ENCODE measurements around the gene EFCAB10. TPM values are rescaled to one million over a fixed set of nuclear protein-coding genes. Genes with fewer than 3 reads are reported as not detected.
A peak's percentile ranks its signal among the peaks of the same experiment; 100 is the strongest.

EFCAB10 gene
- total RNA-seq, 1 experiment from 2014 or later: 3.0 TPM

DNA sequence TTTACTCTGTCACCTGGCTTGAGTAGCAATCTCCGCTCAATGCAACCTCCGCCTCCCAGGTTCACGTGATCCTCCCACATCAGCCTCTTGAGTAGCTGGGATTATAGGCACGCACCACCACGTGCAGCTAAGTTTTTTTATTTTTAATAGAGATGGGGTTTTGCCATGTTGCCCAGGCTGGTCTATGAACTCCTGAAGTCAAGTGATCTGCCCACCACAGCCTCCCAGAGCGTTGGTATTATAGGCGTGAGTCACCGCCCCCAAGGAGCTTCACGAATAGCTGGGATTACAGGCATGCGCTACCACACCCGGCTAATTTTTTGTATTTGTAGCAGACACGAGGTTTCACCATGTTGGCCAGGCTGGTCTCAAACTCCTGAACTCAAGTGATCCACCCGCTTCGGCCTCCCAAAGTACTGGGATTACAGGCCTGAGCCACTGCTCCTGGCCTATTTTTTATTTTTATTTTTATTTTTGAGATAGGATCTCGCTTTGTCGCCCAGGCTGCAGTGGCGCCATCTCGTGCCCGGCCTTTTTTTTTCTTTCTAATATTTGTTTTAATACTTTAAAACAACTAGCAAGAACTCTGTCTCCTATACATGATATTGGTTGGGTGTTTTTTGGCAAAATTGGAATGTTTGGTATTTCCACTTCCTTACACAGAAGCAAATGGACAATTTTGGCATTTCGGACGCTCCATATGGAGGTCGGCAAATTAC is 1.1 kb downstream of the EFCAB10 start:
- H3K4me1 Mint-ChIP-seq: peaks cover 20% of the 10 kb centered on the region

More for the DNA sequence above, 1.1 kb downstream of the EFCAB10 start:
- ATAC-seq (no peak), DNase-seq (ENCODE audit: low spot score) (no peak)
- peak overlapping the region; percentile 77; the same call in 1 of the 2 replicates for H3K4me3 Mint-ChIP-seq
- peaks cover 4% of the 10 kb centered on the region; the same call in 1 of the 2 replicates for H3K27me3 Mint-ChIP-seq (ENCODE audit: low read depth)
- H3K9me3 Mint-ChIP-seq: peaks cover 24% of the 10 kb centered on the region
- H3K27ac Mint-ChIP-seq: no peak overlapping the region
- peaks cover 14% of the 10 kb centered on the region for H3K36me3 Mint-ChIP-seq
- no peak for TF ChIP-seq ARID4B (CRISPR knock-in tag; IDR thresholded peaks at IDR 0.05; ENCODE audit: borderline replicate concordance)
- no peak for TF ChIP-seq GABPB1 (CRISPR knock-in tag; IDR thresholded peaks at IDR 0.05)
- no peak for TF ChIP-seq OVOL2 (CRISPR knock-in tag; IDR thresholded peaks at IDR 0.05; ENCODE audit: borderline replicate concordance)
- TF ChIP-seq ATF1 (CRISPR knock-in tag; IDR thresholded peaks at IDR 0.05): no peak
- no peak for TF ChIP-seq KAT7 (CRISPR knock-in tag; IDR thresholded peaks at IDR 0.05; ENCODE audit: borderline replicate concordance)
- TF ChIP-seq PREB (CRISPR knock-in tag; IDR thresholded peaks at IDR 0.05; ENCODE audit: borderline replicate concordance): no peak
- no peak for TF ChIP-seq PRRX2 (CRISPR knock-in tag; IDR thresholded peaks at IDR 0.05)
- no peak for TF ChIP-seq NFATC4 (CRISPR knock-in tag; IDR thresholded peaks at IDR 0.05)
- TF ChIP-seq, protein P1, sequence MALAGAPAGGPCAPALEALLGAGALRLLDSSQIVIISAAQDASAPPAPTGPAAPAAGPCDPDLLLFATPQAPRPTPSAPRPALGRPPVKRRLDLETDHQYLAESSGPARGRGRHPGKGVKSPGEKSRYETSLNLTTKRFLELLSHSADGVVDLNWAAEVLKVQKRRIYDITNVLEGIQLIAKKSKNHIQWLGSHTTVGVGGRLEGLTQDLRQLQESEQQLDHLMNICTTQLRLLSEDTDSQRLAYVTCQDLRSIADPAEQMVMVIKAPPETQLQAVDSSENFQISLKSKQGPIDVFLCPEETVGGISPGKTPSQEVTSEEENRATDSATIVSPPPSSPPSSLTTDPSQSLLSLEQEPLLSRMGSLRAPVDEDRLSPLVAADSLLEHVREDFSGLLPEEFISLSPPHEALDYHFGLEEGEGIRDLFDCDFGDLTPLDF (CRISPR knock-in tag; IDR thresholded peaks at IDR 0.05): no peak
- no peak for TF ChIP-seq ERG (CRISPR knock-in tag; IDR thresholded peaks at IDR 0.05)
- TF ChIP-seq, protein P2, sequence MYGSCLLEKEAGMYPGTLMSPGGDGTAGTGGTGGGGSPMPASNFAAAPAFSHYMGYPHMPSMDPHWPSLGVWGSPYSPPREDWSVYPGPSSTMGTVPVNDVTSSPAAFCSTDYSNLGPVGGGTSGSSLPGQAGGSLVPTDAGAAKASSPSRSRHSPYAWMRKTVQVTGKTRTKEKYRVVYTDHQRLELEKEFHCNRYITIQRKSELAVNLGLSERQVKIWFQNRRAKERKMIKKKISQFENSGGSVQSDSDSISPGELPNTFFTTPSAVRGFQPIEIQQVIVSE (CRISPR knock-in tag; IDR thresholded peaks at IDR 0.05; ENCODE audit: borderline replicate concordance): no peak
- no peak for TF ChIP-seq FOXJ3 (CRISPR knock-in tag; IDR thresholded peaks at IDR 0.05; ENCODE audit: borderline replicate concordance)
- POLR2A ChIA-PET: no interaction called here
- CTCF ChIA-PET: interaction anchor here (2.0 to 2.3 kb wide), 2 partner anchors 9 to 48 kb away, joined by 6 to 7 read pairs; partner anchors contain the start of gene RINT1

Data from WTC11 (cell line).